ENCODE measurements around the gene LCLAT1.

The LCLAT1 gene

DNA sequence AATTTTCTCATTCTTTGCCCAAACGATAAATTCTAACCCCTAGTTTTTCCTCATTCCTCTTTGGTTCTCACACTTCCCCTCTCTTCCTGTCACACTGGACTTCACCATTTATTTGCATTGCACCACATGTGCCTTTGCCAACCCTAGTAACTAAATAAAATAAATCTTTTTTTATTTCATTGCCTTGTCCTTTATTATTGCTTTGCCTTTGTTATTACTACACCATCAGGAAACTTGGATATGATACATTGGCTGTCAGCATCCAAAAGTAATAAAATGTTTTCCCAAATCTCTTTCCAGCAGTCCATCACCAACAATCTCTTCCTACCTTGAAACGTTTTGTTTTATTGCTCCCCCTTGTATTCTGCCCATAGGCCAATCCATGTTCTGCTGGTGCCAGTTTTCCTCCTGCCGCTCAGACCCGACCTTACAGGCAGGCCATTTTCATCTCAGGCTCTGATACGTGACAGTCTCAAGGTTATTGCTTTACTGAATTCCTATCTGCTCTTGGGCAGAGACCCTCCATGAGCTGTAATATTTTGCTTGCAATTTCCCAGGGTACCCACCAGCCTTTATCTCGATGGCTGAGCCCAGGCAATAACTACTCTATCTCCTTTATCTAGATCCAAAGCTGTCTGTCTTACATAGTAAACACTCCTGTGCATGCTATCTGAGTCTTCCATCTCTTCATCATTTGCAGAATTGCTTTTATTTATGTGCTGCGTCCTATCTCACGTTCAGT, 19.3 kb upstream of the LCLAT1 start:
- H3K4me3 ChIP-seq (ENCODE audit: low read depth in 1 of 2, low read length in 2 of 2) = no peak overlapping the region
- H3K36me3 ChIP-seq (ENCODE audit: insufficient read depth, low read length) = no peaks in the 10 kb centered on the region
- no peak overlapping the region for H3K9ac ChIP-seq (ENCODE audit: low read depth, low read length)
- H3K27me3 ChIP-seq (ENCODE audit: insufficient read depth, low read length, poor library complexity) = no peaks in the 10 kb centered on the region
- TF ChIP-seq EZH2 (IDR thresholded peaks at IDR 0.05; ENCODE audit: borderline replicate concordance, low read depth, low read length, severe bottlenecking) = no peak
- TF ChIP-seq, protein P1, sequence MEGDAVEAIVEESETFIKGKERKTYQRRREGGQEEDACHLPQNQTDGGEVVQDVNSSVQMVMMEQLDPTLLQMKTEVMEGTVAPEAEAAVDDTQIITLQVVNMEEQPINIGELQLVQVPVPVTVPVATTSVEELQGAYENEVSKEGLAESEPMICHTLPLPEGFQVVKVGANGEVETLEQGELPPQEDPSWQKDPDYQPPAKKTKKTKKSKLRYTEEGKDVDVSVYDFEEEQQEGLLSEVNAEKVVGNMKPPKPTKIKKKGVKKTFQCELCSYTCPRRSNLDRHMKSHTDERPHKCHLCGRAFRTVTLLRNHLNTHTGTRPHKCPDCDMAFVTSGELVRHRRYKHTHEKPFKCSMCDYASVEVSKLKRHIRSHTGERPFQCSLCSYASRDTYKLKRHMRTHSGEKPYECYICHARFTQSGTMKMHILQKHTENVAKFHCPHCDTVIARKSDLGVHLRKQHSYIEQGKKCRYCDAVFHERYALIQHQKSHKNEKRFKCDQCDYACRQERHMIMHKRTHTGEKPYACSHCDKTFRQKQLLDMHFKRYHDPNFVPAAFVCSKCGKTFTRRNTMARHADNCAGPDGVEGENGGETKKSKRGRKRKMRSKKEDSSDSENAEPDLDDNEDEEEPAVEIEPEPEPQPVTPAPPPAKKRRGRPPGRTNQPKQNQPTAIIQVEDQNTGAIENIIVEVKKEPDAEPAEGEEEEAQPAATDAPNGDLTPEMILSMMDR (IDR thresholded peaks at IDR 0.05; ENCODE audit: borderline replicate concordance, extremely low read depth, low read length, poor library complexity, severe bottlenecking) = no peak
- no peak overlapping the region for H3K27ac ChIP-seq (ENCODE audit: low read length)
- ATAC-seq (ENCODE audit: insufficient read depth, low read depth) = no peak
- H3K4me1 ChIP-seq (ENCODE audit: insufficient read depth, low read length) = peaks cover 18% of the 10 kb centered on the region
- no peak overlapping the region for H3K4me2 ChIP-seq (ENCODE audit: insufficient read depth, low read length)
- no peaks in the 10 kb centered on the region for H3K79me2 ChIP-seq (ENCODE audit: insufficient read depth, low read length)
- H3K9me3 ChIP-seq (ENCODE audit: insufficient read depth, low read length, severe bottlenecking) = no peaks in the 10 kb centered on the region
- H4K20me1 ChIP-seq (ENCODE audit: insufficient read depth, low read length) = no peaks in the 10 kb centered on the region
- no peak overlapping the region for H2AFZ ChIP-seq (ENCODE audit: low read depth, low read length)
- DNase-seq = no peak

GRCh38 chr2:30428348-30428662, 18.7 kb upstream of the LCLAT1 start:
- ATAC-seq (ENCODE audit: insufficient read depth, low read depth) = no peak
- Histone ChIP-seq H3K27me3 (ENCODE audit: insufficient read depth, low read length, poor library complexity) (no peaks in the 10 kb centered on the region), H3K4me3 (ENCODE audit: low read depth in 1 of 2, low read length in 2 of 2) (no peak overlapping the region), H3K36me3 (ENCODE audit: insufficient read depth, low read length) (no peaks in the 10 kb centered on the region), H3K9me3 (ENCODE audit: insufficient read depth, low read length, severe bottlenecking) (no peaks in the 10 kb centered on the region), H3K4me2 (ENCODE audit: insufficient read depth, low read length) (no peak overlapping the region), H3K4me1 (ENCODE audit: insufficient read depth, low read length) (peaks cover 13% of the 10 kb centered on the region), H3K79me2 (ENCODE audit: insufficient read depth, low read length) (no peaks in the 10 kb centered on the region), H2AFZ (ENCODE audit: low read depth, low read length) (no peak overlapping the region), H4K20me1 (ENCODE audit: insufficient read depth, low read length) (no peaks in the 10 kb centered on the region), H3K9ac (ENCODE audit: low read depth, low read length) (no peak overlapping the region), H3K27ac (ENCODE audit: low read length) (no peak overlapping the region)
- no peak for DNase-seq
- TF ChIP-seq, protein P1 (IDR thresholded peaks at IDR 0.05; ENCODE audit: borderline replicate concordance, extremely low read depth, low read length, poor library complexity, severe bottlenecking) = no peak
- TF ChIP-seq EZH2 (IDR thresholded peaks at IDR 0.05; ENCODE audit: borderline replicate concordance, low read depth, low read length, severe bottlenecking) = no peak

GRCh38 chr2:30428827-30429461, 18.1 kb upstream of the LCLAT1 start:
- no peak overlapping the region for H3K4me2 ChIP-seq (ENCODE audit: insufficient read depth, low read length)
- H2AFZ ChIP-seq (ENCODE audit: low read depth, low read length) = no peak overlapping the region
- no peak for TF ChIP-seq EZH2 (IDR thresholded peaks at IDR 0.05; ENCODE audit: borderline replicate concordance, low read depth, low read length, severe bottlenecking)
- TF ChIP-seq, protein P1 (IDR thresholded peaks at IDR 0.05; ENCODE audit: borderline replicate concordance, extremely low read depth, low read length, poor library complexity, severe bottlenecking) = no peak

More at GRCh38 chr2:30428827-30429461, 18.1 kb upstream of the LCLAT1 start:
- H3K4me3 ChIP-seq (ENCODE audit: low read depth in 1 of 2, low read length in 2 of 2) = no peak overlapping the region
- no peak for DNase-seq
- H3K27me3 ChIP-seq (ENCODE audit: insufficient read depth, low read length, poor library complexity) = no peaks in the 10 kb centered on the region
- H3K9me3 ChIP-seq (ENCODE audit: insufficient read depth, low read length, severe bottlenecking) = no peaks in the 10 kb centered on the region
- no peaks in the 10 kb centered on the region for H3K79me2 ChIP-seq (ENCODE audit: insufficient read depth, low read length)
- no peak overlapping the region for H3K27ac ChIP-seq (ENCODE audit: low read length)
- H3K4me1 ChIP-seq (ENCODE audit: insufficient read depth, low read length) = peaks cover 6% of the 10 kb centered on the region
- no peaks in the 10 kb centered on the region for H3K36me3 ChIP-seq (ENCODE audit: insufficient read depth, low read length)
- H4K20me1 ChIP-seq (ENCODE audit: insufficient read depth, low read length) = no peaks in the 10 kb centered on the region
- H3K9ac ChIP-seq (ENCODE audit: low read depth, low read length) = no peak overlapping the region
- ATAC-seq (ENCODE audit: insufficient read depth, low read depth) = no peak

Measured in DND-41 (cell line).